Kasumi-1 (cell line): ENCODE measurements around the gene ATP8A1.

ENCODE experiments used
- DNase-seq, 2 experiments: peaks; one replicate each; lab custom pipeline; 2025; lab: John Stamatoyannopoulos, UW

Gene ATP8A1

DNA sequence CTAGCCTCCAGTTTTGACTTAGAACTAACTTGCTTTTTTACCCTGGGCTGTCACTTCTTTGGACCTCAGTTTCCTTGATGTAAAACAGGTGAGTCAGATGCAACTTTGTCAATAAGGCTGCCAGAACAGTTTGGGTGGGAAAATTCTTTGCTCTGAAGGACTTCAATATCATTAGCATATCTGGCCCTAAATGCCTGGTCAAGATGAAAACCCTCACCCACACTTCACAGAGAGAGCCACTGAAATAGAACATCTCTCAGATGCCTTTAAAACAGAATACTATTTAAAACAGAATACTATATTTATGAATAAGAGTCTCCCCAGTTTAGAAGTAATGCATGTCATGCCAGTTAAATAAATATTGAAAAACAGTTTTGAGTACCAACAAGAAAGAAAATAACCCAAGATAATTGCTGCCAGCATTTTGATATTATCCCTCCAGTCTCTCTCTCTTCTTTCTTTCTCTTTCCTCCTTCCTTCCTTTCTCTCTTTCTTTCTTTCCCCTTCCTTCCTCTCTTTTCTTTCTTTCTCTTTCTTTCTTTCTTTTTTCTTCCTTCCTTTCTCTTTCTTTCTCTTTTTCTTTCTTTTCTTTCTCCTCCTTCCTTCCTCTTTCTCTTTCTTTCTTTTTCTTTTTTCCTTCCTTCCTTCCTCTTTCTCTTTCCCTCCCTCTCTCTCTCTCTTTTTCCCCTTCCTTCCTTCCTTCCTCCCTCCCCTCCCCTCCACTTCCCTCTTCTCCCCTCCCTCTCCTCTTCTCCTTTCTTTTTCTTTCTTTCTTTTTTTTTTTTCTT is 292.4 kb downstream of the ATP8A1 start:
- no peak for DNase-seq

DNA sequence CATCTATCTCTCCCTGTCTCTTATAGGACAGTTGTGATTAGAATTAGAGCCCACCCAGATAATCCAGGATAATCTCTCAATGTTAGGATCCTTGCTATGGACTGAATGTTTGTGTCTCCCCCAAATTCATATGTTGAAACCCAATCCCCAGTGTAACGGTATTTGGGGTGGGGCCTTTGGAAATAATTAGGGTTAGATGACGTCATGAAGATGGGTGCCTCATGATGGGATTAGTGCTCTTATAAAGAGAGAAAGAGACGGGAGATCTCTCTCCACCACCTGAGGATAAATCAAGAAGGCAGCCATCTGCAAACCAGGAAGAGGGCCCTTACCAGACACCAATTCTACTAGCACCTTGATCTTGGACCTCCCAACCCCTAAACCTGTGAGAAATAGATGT is 293.3 kb downstream of the ATP8A1 start:
- DNase-seq, result no peak

GRCh38 chr4:42362591-42362990 is 294.3 kb downstream of the ATP8A1 start:
- DNase-seq, result no peak

GRCh38 chr4:42361456-42361855 is 295.4 kb downstream of the ATP8A1 start:
- no peak for DNase-seq

DNA sequence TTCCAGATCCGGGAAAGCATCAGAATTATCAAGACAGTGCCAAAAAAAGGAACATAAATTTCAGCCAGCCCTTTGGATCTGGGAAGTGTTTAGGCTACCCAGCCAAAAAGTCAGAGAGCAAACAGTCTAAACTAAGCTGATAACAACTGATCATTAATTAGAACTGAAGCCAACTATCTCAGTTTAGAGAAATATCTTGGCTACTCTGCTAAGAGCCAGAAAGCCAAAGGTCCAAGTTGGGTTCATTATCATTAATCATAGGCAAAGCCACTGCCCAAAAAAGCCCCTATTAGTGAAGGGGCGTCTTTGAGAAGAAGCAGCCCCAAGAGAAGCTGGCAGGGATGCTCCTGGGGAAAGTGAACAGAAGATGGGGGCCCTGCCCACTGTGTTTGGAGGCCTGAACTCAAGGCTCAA is 296.6 kb downstream of the ATP8A1 start:
- no peak for DNase-seq

DNA sequence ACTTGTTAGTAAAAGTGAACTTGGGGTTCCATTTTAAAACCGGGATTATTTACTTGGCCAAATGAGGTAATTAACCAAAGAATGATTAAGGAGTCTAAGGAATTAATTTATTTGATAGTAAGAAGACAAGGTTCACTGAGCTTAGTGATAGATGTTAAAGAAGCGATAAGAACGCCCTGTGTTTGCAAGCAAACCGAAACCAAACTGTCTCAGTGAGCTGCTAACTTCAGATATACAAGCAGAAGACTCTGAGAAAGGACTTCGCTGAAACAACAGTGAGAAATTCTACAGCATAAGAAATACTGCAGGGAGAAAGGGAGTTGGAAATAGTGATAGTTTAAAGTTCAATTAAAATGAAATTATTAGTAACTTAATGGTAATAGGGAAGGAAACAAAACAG is 297.2 kb downstream of the ATP8A1 start:
- DNase-seq, result no peak
